LNCAP (cell line): Measurements from ENCODE around the gene COX6B1.

ENCODE experiments used
- CTCF ChIP-seq: fragments of 450-650 bp; IDR thresholded peaks from 2 replicates; pipeline ENCODE4 v1.5.1; 2017; ENCODE audit warnings: mild to moderate bottlenecking

The COX6B1 gene

GRCh38 chr19:35665157-35665556 is 17.0 kb downstream of the COX6B1 start:
- TF ChIP-seq CTCF: no peak

DNA sequence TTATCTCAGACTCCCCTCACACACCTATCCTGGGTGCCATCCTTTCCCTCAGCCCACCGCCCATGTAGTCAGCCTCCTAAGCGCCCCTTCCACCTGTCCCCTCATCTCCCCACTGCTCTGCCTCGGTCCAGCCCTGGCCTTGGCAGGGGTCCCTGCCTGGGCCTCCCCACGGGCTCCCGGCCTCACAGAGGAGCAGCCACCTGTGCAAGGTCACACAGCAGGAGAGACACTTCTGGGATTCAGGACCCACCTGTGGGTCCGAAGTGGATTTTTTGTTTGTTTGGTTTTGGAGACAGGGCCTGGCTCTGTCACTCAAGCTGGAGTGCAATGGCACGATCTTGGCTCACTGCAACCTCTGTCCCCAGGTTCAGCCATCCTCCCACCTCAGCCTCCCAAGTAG is 17.5 kb downstream of the COX6B1 start:
- no peak for TF ChIP-seq CTCF

DNA sequence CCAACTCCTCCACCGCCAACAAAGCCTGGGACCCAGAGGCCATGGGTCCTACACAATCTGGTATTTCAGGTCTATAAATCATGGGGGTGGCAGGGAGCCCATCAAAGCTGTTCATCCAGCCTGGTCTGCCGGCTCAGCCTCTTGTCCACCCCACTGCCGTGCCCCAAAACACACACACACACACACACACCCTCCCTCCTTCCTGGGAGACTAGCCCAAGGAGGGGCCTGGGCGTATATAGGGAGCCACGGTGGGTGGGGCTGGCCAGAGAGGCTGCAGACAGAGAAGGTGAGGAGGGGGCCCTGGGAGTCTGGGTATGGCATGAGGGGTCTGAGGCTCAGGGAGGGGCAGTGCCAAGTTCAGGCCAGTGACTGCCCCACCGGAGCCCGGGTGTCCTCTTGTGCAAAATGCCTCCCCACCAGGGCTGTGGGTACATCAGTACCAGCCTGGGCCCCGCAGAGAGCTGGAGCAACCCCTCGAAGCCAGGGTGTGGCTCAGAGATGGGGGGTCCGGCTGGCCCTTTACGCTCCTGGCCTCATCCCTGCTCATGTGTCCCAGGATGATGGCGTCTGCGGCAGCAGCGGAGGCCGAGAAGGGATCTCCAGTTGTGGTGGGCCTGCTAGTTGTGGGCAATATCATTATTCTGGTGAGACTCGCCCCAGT is 18.3 kb downstream of the COX6B1 start, which contains the start of gene UPK1A:
TSS of gene UPK1A (plus strand) at position 267 of the 663 bp plus-strand sequence. CDS start at position 563, 296 bp downstream.
- no peak for TF ChIP-seq CTCF

- TF ChIP-seq CTCF: no peak
These were observed 21.4 kb downstream of the COX6B1 start for GRCh38 chr19:35669566-35669965.

DNA sequence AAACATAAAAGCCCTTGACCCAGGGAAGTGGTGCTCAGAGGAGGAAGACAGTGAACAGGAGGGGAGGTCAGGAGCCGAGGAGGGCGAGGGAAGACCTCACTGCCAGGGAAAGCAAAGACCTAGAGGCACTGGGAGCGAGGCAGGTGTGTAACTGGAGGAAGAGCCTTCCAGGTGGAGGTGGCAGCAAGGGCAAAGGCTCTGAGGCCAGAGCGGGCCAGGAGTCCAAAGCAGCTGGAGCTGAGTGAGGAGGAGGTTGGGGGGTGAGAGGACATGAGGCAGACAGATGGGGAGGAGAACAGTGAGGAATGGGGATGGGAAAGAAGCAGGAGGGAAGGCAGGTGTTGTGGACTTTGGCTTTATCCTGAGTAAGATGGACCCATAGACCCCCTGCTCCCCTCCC is 21.9 kb downstream of the COX6B1 start:
- no peak for TF ChIP-seq CTCF

- TF ChIP-seq CTCF: no peak
These were observed 22.6 kb downstream of the COX6B1 start for GRCh38 chr19:35670686-35671085.

DNA sequence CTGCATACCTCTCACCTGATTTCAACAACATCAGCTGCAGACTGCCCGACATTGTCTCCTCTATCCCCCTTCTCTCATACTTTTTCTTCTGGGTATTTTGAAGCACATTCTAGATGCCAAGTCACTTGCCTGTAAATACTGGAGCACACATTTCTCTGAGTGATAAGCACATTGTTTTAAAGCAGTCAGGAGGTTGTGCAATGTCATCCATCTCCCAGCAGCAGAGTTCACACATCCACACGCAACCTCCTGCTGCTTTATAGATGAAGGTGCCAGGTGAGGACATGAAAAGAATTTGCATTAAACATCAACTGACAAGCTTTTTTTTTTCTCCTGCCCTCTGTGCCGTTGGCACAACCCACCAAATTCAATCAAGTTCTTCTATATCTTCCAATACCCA is 23.7 kb downstream of the COX6B1 start:
- TF ChIP-seq CTCF: no peak
